Effector memory CD4-positive, alpha-beta T cell (primary cell): Measurements from ENCODE around the gene EPHB1.

Experiments
- DNase-seq, 3 donors: peaks; one replicate each; pipeline ENCODE4 v3.0.0-alpha.2; 2020
- H3K27ac ChIP-seq: 2 replicates; pipeline ENCODE4 v1.7.0; 2013; ENCODE audit warnings: mild to moderate bottlenecking, low read length, moderate library complexity; ENCODE audit not compliant: insufficient read depth, poor library complexity, severe bottlenecking
- H3K27me3 ChIP-seq: replicated peaks from 2 replicates; pipeline ENCODE4 v1.7.0; 2013; ENCODE audit warnings: mild to moderate bottlenecking, low read length; ENCODE audit not compliant: insufficient read depth, control insufficient read depth, poor library complexity, severe bottlenecking
- H3K36me3 ChIP-seq: 2 replicates; pipeline ENCODE4 v1.7.0; 2013; ENCODE audit warnings: mild to moderate bottlenecking, low read length, moderate library complexity; ENCODE audit not compliant: control insufficient read depth, insufficient read depth
- H3K4me1 ChIP-seq: 2 replicates; pipeline ENCODE4 v1.7.0; 2013; ENCODE audit warnings: low read length, mild to moderate bottlenecking; ENCODE audit not compliant: control insufficient read depth, insufficient read depth, poor library complexity, severe bottlenecking
- H3K4me3 ChIP-seq: 2 replicates; pipeline ENCODE4 v1.7.0; 2013; ENCODE audit warnings: low read length, low read depth, mild to moderate bottlenecking; ENCODE audit not compliant: insufficient read depth, poor library complexity, severe bottlenecking
- H3K9me3 ChIP-seq: 2 replicates; pipeline ENCODE4 v1.7.0; 2013; ENCODE audit warnings: mild to moderate bottlenecking, low read length, moderate library complexity; ENCODE audit not compliant: control insufficient read depth

EPHB1 gene

DNA sequence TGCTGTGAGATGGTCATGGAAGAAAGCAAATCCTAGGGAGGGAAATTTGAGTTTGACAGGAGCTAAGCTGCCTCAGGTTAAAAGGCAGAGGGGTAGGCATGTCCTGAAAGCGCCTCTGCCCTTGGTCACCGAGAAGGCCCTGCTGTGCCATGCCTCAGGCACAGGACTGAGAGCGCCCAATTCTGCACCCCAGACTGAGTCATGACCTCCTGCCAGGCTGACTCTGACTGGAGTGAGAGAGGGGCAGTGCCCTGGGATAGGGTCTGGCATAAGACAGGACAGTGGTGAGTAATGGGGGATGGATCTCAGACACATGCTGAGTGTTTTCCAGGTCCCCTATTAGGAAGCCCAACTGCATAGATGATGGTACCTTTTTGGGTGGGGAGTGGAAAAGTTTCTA is 44.4 kb downstream of the EPHB1 start:
- no peak overlapping the region for H3K27ac ChIP-seq
- H3K9me3 ChIP-seq: no peaks in the 10 kb centered on the region
- no peaks in the 10 kb centered on the region for H3K27me3 ChIP-seq
- no peak overlapping the region for H3K4me3 ChIP-seq
- DNase-seq: no peak
- H3K4me1 ChIP-seq: no peaks in the 10 kb centered on the region
- H3K36me3 ChIP-seq: no peaks in the 10 kb centered on the region

GRCh38 chr3:134839990-134840389 is 44.9 kb downstream of the EPHB1 start:
- no peaks in the 10 kb centered on the region for H3K36me3 ChIP-seq
- no peak overlapping the region for H3K4me3 ChIP-seq
- H3K27me3 ChIP-seq: no peaks in the 10 kb centered on the region
- no peak for DNase-seq
- H3K9me3 ChIP-seq: no peaks in the 10 kb centered on the region
- no peak overlapping the region for H3K27ac ChIP-seq
- H3K4me1 ChIP-seq: no peaks in the 10 kb centered on the region

DNA sequence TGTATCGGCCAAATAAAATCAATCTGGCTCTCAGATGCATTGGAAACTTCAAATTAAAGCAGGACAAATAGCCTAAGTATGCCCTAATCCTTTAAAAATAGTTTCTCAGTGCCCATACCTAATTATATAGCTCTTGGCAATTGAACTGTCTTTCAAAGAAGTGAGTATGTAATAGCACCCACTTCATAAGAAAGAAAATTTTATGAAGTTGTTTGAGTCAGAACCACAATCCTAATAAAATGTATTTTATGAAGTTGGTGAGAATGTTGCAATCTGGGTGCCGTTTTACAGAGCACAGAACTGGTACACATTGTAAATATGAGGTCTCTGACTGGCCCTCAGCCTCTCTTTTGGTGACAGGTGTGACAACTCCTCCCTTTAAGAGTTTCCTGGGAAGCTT is 45.4 kb downstream of the EPHB1 start:
- H3K9me3 ChIP-seq: no peaks in the 10 kb centered on the region
- DNase-seq: no peak
- H3K36me3 ChIP-seq: no peaks in the 10 kb centered on the region
- no peak overlapping the region for H3K27ac ChIP-seq
- no peaks in the 10 kb centered on the region for H3K4me1 ChIP-seq
- no peaks in the 10 kb centered on the region for H3K27me3 ChIP-seq
- no peak overlapping the region for H3K4me3 ChIP-seq

DNA sequence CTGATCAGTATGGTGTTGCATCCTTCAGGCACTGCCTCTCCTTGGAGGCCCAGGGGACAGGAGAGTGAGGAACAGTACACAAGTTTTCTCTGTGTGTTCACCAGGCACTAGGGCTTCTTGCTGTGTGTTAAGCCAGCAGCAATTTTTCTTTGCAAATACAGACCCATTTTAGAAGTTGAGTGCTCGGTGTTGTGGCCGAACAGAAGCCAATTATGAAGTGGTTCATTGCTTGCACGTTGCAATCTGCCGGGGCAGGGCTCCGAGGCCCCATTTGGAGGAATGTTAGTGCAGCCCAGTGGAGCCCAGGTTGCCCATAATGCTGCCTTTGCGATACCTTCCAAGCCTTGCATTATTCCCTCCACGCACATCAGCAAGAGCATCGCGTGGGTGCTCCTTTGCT is 51.0 kb downstream of the EPHB1 start:
- no peaks in the 10 kb centered on the region for H3K4me1 ChIP-seq
- H3K4me3 ChIP-seq: no peak overlapping the region
- DNase-seq: no peak
- H3K9me3 ChIP-seq: no peaks in the 10 kb centered on the region
- no peaks in the 10 kb centered on the region for H3K36me3 ChIP-seq
- H3K27ac ChIP-seq: no peak overlapping the region
- H3K27me3 ChIP-seq: no peaks in the 10 kb centered on the region

GRCh38 chr3:134846911-134847317 is 51.9 kb downstream of the EPHB1 start:
- no peak for DNase-seq
- no peaks in the 10 kb centered on the region for H3K27me3 ChIP-seq
- no peak overlapping the region for H3K4me3 ChIP-seq
- H3K4me1 ChIP-seq: no peaks in the 10 kb centered on the region
- H3K27ac ChIP-seq: no peak overlapping the region
- no peaks in the 10 kb centered on the region for H3K9me3 ChIP-seq
- no peaks in the 10 kb centered on the region for H3K36me3 ChIP-seq

DNA sequence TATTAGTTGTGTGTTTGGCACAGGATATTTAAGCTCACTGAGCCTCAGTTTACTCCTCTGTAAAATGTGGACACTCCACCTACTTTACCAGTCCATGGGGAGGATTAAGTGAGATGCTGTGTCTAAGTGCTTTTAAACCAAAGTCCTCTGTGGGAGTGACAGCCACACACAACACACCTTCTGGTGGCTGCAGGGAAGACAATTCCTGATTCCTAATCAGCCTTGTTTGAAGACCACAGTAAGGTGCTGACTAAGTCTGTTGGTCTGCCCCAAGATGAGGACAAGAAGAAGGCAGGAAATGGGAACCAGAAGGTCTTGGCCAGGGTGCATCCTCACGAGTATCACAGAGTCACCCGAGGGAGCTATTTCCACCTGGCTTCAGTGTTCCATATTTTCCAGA is 52.3 kb downstream of the EPHB1 start:
- H3K27me3 ChIP-seq: no peaks in the 10 kb centered on the region
- no peaks in the 10 kb centered on the region for H3K9me3 ChIP-seq
- no peak overlapping the region for H3K27ac ChIP-seq
- no peaks in the 10 kb centered on the region for H3K4me1 ChIP-seq
- H3K4me3 ChIP-seq: no peak overlapping the region
- DNase-seq: no peak
- H3K36me3 ChIP-seq: no peaks in the 10 kb centered on the region

- H3K4me3 ChIP-seq: no peak overlapping the region
- DNase-seq: no peak
- no peaks in the 10 kb centered on the region for H3K36me3 ChIP-seq
- H3K4me1 ChIP-seq: no peaks in the 10 kb centered on the region
- H3K27ac ChIP-seq: no peak overlapping the region
- H3K27me3 ChIP-seq: no peaks in the 10 kb centered on the region
- H3K9me3 ChIP-seq: no peaks in the 10 kb centered on the region
Measured at GRCh38 chr3:134849561-134849960, 54.5 kb downstream of the EPHB1 start.

GRCh38 chr3:134850761-134851160 is 55.7 kb downstream of the EPHB1 start:
- Histone ChIP-seq H3K4me3 (no peak overlapping the region), H3K27me3 (no peaks in the 10 kb centered on the region), H3K4me1 (no peaks in the 10 kb centered on the region), H3K27ac (no peak overlapping the region), H3K9me3 (no peaks in the 10 kb centered on the region), H3K36me3 (no peaks in the 10 kb centered on the region)
- DNase-seq: no peak

DNA sequence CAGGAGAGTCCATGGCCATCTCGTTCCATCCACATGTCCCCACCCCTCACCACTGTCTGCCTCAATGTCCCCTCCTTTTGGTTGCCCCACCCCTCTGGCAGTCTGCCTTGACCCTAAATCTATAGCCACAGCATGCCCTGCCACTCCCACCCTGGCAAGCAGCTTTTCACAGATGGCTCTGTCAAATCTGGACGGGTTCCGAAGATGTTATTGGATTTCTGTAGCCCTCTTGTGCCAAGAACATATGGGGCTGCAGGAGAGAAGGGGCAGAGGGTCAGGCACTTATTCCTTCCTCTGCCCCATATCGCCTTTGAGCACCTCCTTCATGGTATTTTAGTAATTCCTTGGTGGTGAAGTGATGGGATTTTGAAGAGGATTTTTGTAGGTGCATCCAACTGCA is 57.1 kb downstream of the EPHB1 start:
- no peak for DNase-seq
- Histone ChIP-seq H3K9me3 (no peaks in the 10 kb centered on the region), H3K4me3 (no peak overlapping the region), H3K36me3 (no peaks in the 10 kb centered on the region), H3K27me3 (no peaks in the 10 kb centered on the region), H3K4me1 (no peaks in the 10 kb centered on the region), H3K27ac (no peak overlapping the region)

- no peak overlapping the region for H3K4me3 ChIP-seq
- DNase-seq: no peak
- H3K4me1 ChIP-seq: no peaks in the 10 kb centered on the region
- H3K36me3 ChIP-seq: no peaks in the 10 kb centered on the region
- H3K27ac ChIP-seq: no peak overlapping the region
- H3K27me3 ChIP-seq: no peaks in the 10 kb centered on the region
- no peaks in the 10 kb centered on the region for H3K9me3 ChIP-seq
Measured at GRCh38 chr3:134852893-134853351, 57.9 kb downstream of the EPHB1 start.

GRCh38 chr3:134854254-134854653 is 59.2 kb downstream of the EPHB1 start:
- Histone ChIP-seq H3K9me3 (no peaks in the 10 kb centered on the region), H3K27me3 (no peaks in the 10 kb centered on the region), H3K4me1 (no peaks in the 10 kb centered on the region), H3K4me3 (no peak overlapping the region), H3K27ac (no peak overlapping the region), H3K36me3 (no peaks in the 10 kb centered on the region)
- DNase-seq: no peak
